ENCODE results near the gene FNDC8.
"Not testable (repeated sequence)": the region's sequence is repeated elsewhere in the genome, so short reads cannot be mapped to it uniquely, and the experiment has no call there.

The FNDC8 gene

DNA sequence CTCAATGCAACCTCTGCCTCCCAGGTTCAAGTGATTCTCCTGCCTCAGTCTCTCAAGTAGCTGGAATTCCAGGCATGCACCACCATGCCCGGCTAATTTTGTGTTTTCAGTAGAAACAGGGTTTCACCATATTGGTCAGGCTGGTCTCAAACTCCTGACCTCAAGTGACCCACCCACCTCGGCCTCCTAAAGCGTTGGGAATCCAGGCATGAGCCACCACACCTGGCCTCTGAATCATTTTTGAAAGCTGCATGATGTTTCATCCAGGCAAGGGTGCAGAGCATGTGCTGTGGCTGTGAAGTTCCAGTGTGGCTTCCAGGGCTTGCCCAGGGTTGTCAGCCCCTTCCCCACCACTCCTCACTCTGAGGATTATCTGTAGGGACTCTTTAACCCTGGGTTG lies 50.9 kb downstream of the FNDC8 start:
- DNase-seq: not testable (repeated sequence)

DNA sequence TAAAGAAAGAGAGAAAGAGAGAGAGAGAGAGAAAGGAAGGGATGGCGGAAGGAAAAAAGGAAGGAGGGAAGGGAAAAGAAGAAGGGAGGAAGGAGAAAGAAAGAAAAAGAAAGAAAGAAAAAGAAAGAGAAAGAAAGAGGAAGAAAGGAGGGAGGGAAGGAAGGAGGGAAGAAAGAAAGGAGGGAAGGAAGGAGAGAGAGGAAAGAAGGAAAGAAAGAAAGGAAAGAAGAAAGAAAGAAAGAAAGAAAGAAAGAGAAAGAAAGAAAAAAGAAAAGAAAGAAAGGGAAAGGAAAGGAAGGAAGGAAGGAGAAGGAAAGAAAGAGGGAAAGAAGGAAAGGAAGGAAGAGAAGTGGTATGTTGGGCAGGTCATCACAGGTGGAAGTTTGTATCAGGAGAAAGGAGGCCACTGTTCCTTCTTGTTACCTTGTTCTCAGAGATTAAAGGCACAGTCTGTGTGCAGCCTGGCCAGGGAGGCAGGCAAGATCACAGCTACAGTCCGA lies 53.5 kb downstream of the FNDC8 start:
- no peak for DNase-seq

DNA sequence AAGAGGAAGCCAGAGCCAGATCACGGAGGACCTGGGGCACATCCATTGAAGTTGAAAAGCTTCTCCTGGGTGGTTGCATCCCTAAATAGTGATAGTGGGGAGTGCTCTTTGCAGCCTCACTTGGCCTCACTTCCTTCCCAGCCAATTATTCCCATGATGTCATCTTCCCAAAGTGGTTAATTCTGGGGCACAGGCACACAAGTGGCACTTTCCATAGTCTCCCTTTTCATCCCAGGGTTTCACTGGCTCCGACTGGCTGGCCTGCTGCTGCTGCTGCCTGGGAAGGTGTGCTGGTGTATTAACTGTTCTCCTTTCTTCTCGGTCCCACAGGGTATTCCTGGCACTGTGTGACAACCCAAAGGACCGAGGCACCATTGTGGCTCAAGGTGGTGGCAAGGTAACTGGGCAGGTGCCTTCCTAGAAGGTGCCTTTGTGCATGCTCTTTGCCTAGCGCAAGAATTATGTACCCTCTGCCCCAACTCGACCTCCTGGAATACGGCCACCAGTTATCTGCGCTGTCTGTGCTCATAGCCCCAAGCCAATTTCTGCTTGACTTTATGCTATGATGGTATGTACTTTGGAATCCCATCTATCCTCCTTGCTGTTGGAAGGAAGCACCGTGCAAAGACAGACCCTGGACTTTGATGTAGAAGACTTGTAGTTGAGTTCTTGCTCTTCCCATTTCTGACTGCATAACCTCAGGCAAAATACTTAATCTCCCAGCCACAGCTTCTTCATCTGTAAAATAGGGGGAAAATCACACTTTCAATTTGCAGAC lies 54.4 kb downstream of the FNDC8 start:
- DNase-seq: no peak

DNA sequence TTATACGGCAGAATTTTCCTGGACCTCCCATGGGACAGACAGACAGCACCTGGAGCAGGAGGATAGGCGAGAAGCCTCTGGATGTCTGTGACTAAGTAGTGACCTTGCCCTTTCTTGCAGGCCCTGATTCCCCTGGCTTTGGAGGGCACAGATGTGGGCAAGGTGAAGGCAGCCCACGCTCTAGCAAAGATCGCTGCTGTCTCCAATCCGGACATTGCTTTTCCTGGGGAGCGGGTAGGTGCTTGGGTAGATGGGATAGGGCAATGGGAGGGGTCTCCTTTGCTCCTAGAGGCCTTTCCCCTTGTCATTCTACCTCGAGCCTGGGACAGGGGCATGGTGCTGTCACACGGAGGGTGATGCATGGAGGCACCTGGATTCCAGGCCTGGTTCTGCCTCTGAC lies 55.5 kb downstream of the FNDC8 start:
- DNase-seq: no peak

DNA sequence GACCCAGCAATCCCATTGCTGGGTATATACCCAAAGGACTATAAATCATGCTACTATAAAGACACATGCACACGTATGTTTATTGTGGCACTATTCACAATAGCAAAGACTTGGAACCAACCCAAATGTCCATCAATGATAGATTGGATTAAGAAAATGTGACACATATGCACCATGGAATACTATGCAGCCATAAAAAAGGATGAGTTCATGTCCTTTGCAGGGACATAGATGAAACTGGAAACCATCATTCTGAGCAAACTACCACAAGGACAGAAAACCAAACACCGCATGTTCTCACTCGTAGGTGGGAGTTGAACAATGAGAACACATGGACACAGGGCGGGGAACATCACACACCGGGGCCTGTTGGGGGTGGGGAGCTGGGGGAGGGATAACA lies 58.0 kb downstream of the FNDC8 start:
- DNase-seq: not testable (repeated sequence)
